Psoas muscle (tissue), 8 donors: ENCODE measurements around the gene EVL. TPM values are rescaled to one million over a fixed set of nuclear protein-coding genes. Genes with fewer than 3 reads are reported as not detected.

Source experiments
- ATAC-seq, 4 donors: fragments of 200-7000 bp; cut with Tn5 transposase; one replicate each; pipeline ENCODE4 v1.9.1; 2020; ENCODE audit warnings: moderate library complexity in 3 of 4, mild to moderate bottlenecking in 2 of 4
- DNase-seq, 2 donors: peaks; one replicate each; pipeline ENCODE4 v3.0.0-alpha.2; 2020
- H3K27ac ChIP-seq: fragments of 200-600 bp; one replicate; pipeline ENCODE4 v1.8.0; 2022
- H3K27me3 ChIP-seq, 3 donors: fragments of 200-600 bp in 1 of 3; one replicate each; pipeline versions ENCODE4 v1.6.1 to v1.8.0; 2013 to 2022; ENCODE audit warnings: low read length in 2 of 3, mild to moderate bottlenecking in 2 of 3, moderate library complexity in 1 of 3; ENCODE audit not compliant: insufficient read depth in 3 of 3
- H3K36me3 ChIP-seq, 2 donors: fragments of 200-600 bp in 1 of 2; one replicate each; pipeline versions ENCODE4 v1.6.1 to v1.8.0; 2013 to 2022; ENCODE audit warnings: low read depth in 1 of 2, mild to moderate bottlenecking in 1 of 2, moderate library complexity in 1 of 2; ENCODE audit not compliant: insufficient read depth in 1 of 2
- H3K4me1 ChIP-seq: fragments of 200-600 bp; one replicate; pipeline ENCODE4 v1.8.0; 2022
- H3K4me3 ChIP-seq: fragments of 200-600 bp; one replicate; pipeline ENCODE4 v1.8.0; 2022; ENCODE audit warnings: mild to moderate bottlenecking
- H3K9me3 ChIP-seq: fragments of 200-600 bp; one replicate; pipeline ENCODE4 v1.8.0; 2022
- CTCF ChIP-seq: fragments of 200-600 bp; IDR thresholded peaks from one replicate; pipeline ENCODE4 v1.8.0; 2022; ENCODE audit warnings: antibody characterized with exemption
- WGBS, 3 donors: extraction: QIAGEN DNeasy Blood & Tissue Kit; methylation state at CpG; one replicate each; pipeline versions ENCODE4 v1.1.6 to v1.1.7; 2013; 5-methylcytosine and 5-hydroxymethylcytosine counted together
- intact Hi-C, 2 donors: fragments of 100-400 bp; cut with DNase I; formaldehyde crosslinking; loops; one replicate each; pipeline versions ENCODE4 v1.11.0 to v1.14.2; 2022
- polyA plus RNA-seq, 3 donors: library from polyadenylated mRNA; stranded (reverse); fragments of 200-250 nt; gene quantifications; one replicate each; pipeline ENCODE4 v1.2.3, GENCODE V29; 2013
- total RNA-seq, 4 donors: library from RNA; stranded (reverse); fragmentation: NEBNext Ultra II Directional in 2 of 4; extraction: Animal tissue kit (Norgen Biotek cat#: 25700) in 2 of 4; gene quantifications; one replicate each; pipeline versions ENCODE4 v1.2.1 to v1.2.4, GENCODE V29; 2021 to 2023
- donor health status: healthy with polysubstance abuse.
- donor health status: DM: no; HTN: no; CAD: no; lungs with moderate emphysema.
- donor health status: Bipolar disorder and iron deficiency.
- donor health status: healthy.
- donor health status: DM: yes; HTN: yes; CAD: no.
- donor health status: DM: no; HTN: no; CAD: no.
- donor health status: DM: no; HTN: no; CAD: no.
- donor health status: DM: yes; HTN: yes; CAD: no.

Gene EVL
- total and polyA plus RNA-seq, 7 donors: 9.6 to 30.4 (median 17.1) TPM

- 91 to 95% (median 94%) methylated on average over 9 of the region's 9 CpGs for WGBS, 3 donors
- Histone ChIP-seq H3K36me3 (no peaks in the 10 kb centered on the region), H3K4me3 (no peak overlapping the region), H3K27me3 (no peaks in the 10 kb centered on the region), H3K27ac (no peak overlapping the region), H3K9me3 (no peaks in the 10 kb centered on the region), H3K4me1 (peaks cover 7% of the 10 kb centered on the region)
- ATAC-seq: no peak
- no peak for TF ChIP-seq CTCF
- DNase-seq: no peak
- intact Hi-C loops: no loop called here
These were observed 4.1 kb downstream of the EVL start for GRCh38 chr14:100069161-100069800.

- intact Hi-C loops: no loop called here
- Histone ChIP-seq H3K4me1 (peaks cover 7% of the 10 kb centered on the region), H3K9me3 (no peaks in the 10 kb centered on the region), H3K36me3 (no peaks in the 10 kb centered on the region), H3K27me3 (no peaks in the 10 kb centered on the region), H3K4me3 (no peak overlapping the region), H3K27ac (no peak overlapping the region)
- 83 to 91% (median 88%) methylated on average over 11 of the region's 11 CpGs for WGBS, 3 donors
- no peak for TF ChIP-seq CTCF
- ATAC-seq (no peak), DNase-seq (no peak)
These were observed 5.1 kb downstream of the EVL start for GRCh38 chr14:100070310-100070709.

GRCh38 chr14:100071545-100071944 is 6.3 kb downstream of the EVL start:
- ATAC-seq: no peak
- peaks cover 7% of the 10 kb centered on the region for H3K4me1 ChIP-seq

GRCh38 chr14:100072783-100073346 is 7.6 kb downstream of the EVL start:
- DNase-seq (no peak), ATAC-seq (no peak)
- no peak overlapping the region for H3K4me3 ChIP-seq
- intact Hi-C loops: no loop called here
- H3K27ac ChIP-seq: no peak overlapping the region
- no peaks in the 10 kb centered on the region for H3K36me3 ChIP-seq
- peaks cover 7% of the 10 kb centered on the region for H3K4me1 ChIP-seq
- no peak for TF ChIP-seq CTCF
- H3K27me3 ChIP-seq: no peaks in the 10 kb centered on the region
- H3K9me3 ChIP-seq: no peaks in the 10 kb centered on the region
- WGBS, 3 donors: 84 to 86% (median 85%) methylated on average over 14 of the region's 14 CpGs

More at GRCh38 chr14:100071545-100071944, 6.3 kb downstream of the EVL start:
- H3K27ac ChIP-seq: no peak overlapping the region
- H3K9me3 ChIP-seq: no peaks in the 10 kb centered on the region
- H3K27me3 ChIP-seq: no peaks in the 10 kb centered on the region
- no peak for DNase-seq
- no peaks in the 10 kb centered on the region for H3K36me3 ChIP-seq
- no peak overlapping the region for H3K4me3 ChIP-seq
- 87 to 89% (median 87%) methylated on average over 3 of the region's 3 CpGs for WGBS, 3 donors
- no peak for TF ChIP-seq CTCF
- intact Hi-C loops: no loop called here
